GM18498 (cell line): ENCODE results near the gene OR10A3.
"Not testable (repeated sequence)": the region's sequence is repeated elsewhere in the genome, so short reads cannot be mapped to it uniquely, and the experiment has no call there.

Source experiments
- ATAC-seq: cut with Tn5 transposase; IDR thresholded peaks from one replicate; pipeline ENCODE4 v1.9.1; 2021; ENCODE audit warnings: mild to moderate bottlenecking, moderate library complexity; ENCODE audit not compliant: unreplicated experiment

Gene OR10A3

DNA sequence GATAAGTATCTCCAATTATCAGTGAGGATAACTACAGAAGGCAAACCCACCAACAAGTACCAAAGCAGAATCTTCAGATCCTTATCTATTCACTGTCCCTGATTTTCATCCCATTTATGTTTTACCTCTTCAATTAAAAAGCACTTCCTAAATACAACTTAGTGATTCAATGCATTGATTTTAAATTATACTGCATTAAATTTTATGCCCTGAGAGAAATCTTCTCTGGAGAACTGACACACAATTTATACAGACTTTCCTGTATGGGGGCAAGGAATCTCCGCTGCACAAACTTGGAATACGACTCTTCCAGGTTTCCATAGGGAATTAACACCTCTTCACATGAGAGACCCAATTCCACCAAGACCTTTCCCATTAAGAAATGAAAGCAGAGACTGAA, at the start of gene OR10A3:
Gene OR10A3 (minus strand): TSS at position 101 of the 400 bp plus-strand sequence. CDS start 2,188 bp downstream, outside the sequence.
- ATAC-seq = no peak

DNA sequence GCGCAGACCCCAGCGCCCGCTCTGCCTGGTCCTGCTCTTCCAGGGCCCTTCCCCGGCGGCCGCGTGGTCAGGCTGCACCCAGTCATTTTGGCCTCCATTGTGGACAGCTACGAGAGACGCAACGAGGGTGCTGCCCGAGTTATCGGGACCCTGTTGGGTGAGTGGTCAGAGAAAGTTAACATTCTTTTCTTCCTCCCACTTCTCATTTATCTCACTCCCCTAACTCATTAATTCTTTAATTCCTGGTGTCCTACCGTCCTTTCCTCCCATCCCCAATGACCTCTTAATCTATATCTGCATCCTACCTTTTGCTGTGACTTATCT, 46.0 kb upstream of the OR10A3 start:
- not testable (repeated sequence) for ATAC-seq

DNA sequence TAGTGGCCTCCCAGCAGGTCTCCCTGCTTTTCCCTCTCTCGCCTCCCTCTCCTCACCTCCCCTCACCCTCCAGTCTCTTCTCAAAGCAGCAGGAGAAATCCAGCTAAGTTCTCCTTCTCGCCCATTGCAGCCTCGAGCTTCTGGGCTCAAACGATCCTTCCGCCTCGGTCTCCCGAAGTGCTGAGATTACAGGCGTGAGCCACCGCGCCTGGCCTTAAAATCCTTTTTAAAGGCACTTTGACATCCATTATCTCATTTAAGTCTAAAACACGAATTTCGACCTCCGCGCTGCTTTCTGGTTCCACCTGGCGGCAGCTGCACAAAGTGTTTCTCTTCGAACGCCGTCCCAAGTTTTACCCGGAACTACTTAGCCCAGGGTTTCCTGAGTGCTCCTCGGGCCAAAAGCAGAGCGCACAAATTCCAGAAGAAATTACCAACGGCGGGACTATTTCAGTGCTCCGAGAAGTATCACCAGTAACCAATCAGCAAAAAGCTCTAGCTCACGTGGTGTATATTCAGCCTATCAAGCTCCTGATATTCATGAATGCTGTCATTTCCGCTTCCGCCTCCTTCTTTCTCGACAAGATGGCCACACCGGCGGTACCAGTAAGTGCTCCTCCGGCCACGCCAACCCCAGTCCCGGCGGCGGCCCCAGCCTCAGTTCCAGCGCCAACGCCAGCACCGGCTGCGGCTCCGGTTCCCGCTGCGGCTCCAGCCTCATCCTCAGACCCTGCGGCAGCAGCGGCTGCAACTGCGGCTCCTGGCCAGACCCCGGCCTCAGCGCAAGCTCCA, 45.5 kb upstream of the OR10A3 start, which contains the start of gene EIF3F:
Gene EIF3F (plus strand): TSS at position 570 of the 792 bp plus-strand sequence. CDS start 16 bp downstream, at position 586.
- peak; percentile 94 for ATAC-seq

GRCh38 chr11:7983832-7984590, 42.5 kb upstream of the OR10A3 start:
- no peak for ATAC-seq

- peak; percentile 31 for ATAC-seq
Measured at GRCh38 chr11:7982582-7983119, 41.1 kb upstream of the OR10A3 start.

DNA sequence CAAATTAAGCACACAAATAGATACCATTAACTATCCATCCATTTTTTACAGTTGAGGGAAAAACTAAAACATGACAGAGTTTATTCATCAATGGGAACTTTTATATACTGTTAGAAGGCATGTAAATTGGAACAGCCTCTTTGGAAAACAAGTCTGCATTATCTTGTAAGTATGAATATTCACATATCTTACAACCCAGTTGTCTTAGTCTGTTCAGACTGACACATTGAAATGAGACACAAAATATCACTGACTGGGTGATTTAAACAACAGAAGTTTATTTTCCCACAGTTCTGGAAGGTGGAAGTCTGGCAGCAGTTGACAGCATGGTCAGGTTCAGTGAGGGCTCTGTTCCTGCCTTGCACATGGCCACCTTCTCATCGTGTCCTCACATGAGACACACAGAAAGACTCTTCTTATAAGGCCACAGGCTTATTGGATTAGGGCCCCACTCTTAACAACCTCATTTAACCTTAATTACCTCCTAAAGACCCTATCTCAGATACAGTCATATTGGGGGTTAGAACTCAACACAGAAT, 40.2 kb upstream of the OR10A3 start:
- ATAC-seq = no peak

- no peak for ATAC-seq
Measured at GRCh38 chr11:7977232-7977917, 35.9 kb upstream of the OR10A3 start.

DNA sequence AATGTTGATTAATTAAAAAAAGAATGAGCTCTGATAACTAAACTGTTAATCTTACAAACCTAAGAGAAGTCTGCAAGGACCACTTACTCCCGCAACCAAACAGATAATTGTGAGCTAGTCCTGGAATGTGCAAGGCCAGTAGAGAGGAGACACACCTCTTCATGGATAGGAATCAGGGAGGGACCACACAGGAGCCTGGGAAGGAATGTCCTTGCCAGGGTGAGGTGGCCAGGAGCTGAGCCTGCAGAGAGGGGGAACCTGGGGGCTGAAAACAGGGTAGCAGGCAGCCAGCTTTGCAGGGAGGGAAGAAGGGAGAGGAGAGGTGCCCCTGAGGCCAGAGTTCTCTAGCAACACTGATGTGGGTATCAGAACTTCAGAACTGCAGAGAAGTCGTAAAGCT, 33.2 kb upstream of the OR10A3 start:
- no peak for ATAC-seq

GRCh38 chr11:7973011-7973410, 31.5 kb upstream of the OR10A3 start:
- ATAC-seq = no peak

DNA sequence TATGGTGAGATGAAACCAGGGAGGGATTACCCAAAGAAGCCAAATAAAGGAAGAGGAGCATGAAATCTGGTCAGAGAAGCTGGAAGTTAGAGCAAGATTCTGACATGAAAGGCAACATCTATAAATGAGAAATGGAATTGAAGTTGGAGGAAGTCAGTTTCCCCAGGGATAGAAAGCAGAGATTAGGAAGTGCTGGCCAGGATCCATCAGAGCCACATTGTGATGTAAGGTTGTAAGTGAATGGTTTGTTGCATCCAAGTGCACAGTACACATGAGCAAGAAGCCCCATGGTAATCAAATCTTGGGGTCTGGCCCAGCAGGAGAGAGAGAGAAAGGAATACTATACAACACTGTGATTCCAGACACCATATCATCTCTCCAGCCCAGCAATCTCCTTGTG, 30.3 kb upstream of the OR10A3 start:
- no peak for ATAC-seq

DNA sequence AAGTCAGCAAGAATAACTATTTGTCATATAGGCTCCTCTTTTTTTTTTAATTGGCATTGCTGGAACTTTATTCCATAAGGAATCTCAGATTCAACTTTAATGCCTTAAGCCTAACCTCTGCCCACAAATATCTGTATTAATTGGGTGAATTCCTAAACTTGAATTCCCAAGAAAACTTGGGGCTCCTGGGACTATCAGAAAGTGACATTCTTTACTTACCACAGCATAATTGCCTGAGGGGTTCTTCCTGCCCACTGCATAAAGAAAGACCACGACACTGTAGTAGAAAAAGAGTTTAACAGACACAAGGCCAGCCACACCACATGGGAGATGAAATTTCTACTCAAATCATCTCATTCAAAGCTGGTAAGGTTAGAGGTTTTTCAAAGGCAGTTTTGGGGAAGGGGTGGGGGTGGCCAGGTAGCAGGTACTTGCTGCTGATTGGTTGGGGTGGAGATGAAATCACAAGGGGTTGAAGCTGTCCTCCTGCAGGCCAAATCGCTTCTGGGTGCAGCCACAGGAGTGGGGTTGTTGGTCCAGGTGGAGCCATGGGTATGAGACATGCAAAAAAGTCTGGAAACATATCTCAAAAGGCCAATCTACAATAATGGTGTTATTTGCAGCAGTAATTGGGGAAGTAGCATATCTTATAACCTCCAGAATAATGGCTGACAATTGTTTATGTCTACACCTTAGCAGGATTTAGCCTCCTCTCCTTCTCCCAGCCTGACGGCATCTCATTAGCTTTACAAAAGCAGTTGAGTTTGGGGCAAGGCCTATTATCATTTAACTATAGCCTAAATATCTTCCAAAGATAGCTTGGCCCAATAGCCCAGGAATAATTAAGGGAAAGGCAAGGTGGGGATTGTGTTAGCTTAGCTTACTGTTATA, 28.5 kb upstream of the OR10A3 start:
- no peak for ATAC-seq

DNA sequence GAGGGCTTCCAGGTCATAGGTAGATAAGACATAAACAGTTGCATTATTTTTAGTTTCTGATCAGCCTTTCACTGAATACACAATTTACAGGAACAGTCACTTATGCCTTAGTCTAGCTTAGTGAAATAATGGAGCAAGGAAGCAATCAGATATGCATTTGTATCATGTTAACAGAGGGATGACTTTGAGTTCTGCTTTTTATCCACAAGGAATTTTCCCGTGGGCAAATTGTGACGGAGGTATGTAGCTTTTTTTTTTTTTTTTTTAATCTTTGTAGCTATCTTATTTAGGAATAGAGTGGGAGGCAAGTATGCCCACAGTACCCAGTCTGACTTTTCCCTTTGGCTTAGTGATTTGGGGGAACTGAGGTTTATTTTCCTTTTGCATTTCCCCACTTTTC, 27.2 kb upstream of the OR10A3 start:
- ATAC-seq = no peak

DNA sequence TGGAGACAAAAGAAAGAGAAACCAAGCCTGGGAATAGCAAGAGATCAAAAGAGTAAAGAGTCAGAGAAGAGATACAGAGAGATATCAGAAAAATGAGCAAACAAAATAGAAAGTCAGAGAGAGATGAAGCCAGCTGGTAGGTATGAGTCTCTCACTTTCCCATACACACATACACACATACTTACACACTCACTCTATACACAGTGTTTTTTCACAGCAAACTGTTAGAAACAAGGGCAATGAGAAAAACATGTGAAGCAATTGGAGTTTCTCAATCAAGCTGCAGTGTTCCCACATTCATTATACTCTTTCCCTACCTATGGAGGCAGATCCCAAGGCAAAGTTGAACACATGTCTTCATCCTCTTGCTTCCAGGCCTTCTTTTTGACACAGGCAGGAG, 26.3 kb upstream of the OR10A3 start:
- no peak for ATAC-seq

GRCh38 chr11:7967097-7967496, 25.6 kb upstream of the OR10A3 start:
- ATAC-seq = no peak

GRCh38 chr11:7965386-7965785, 23.9 kb upstream of the OR10A3 start, which contains the start of gene NLRP10:
NLRP10 (minus strand) TSS chr11:7965447; CDS start chr11:7963495, 1,952 bp downstream.
- no peak for ATAC-seq

- ATAC-seq = no peak
Measured at GRCh38 chr11:7964873-7965272, 23.4 kb upstream of the OR10A3 start.

GRCh38 chr11:7964261-7964660, 22.8 kb upstream of the OR10A3 start:
- ATAC-seq = no peak

DNA sequence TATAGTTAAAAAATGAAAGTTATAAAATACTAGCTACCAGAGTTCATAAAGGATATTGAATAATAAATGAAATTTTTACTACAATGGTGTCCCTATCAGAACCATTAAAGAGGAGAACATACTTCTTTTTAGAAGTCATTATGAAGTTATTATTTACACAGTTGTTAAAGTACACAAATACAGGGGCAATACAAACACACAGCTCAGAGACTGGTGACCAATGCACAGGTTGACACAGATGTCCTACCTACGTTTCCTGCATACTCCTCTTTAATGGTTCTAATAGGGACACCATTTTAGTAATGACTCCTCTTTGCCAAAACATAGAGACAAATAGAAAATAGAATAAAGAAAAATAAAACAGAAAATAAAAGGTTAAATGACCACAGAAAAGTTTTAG, 13.7 kb upstream of the OR10A3 start:
- no peak for ATAC-seq

GRCh38 chr11:7949934-7950333, 8.4 kb upstream of the OR10A3 start:
- ATAC-seq = no peak

- ATAC-seq = no peak
Measured at GRCh38 chr11:7944123-7944522, 2.6 kb upstream of the OR10A3 start.
